HG02943 (cell line): ENCODE data around the gene RAI1.
A peak's percentile ranks its signal among the peaks of the same experiment; 100 is the strongest.

Experiments used
- ATAC-seq: cut with Tn5 transposase; IDR thresholded peaks from one replicate; pipeline ENCODE4 v1.9.1; 2021; ENCODE audit warnings: mild to moderate bottlenecking, low read depth, moderate library complexity; ENCODE audit not compliant: unreplicated experiment

The RAI1 gene

GRCh38 chr17:17822189-17822588 lies 140.9 kb downstream of the RAI1 start:
- ATAC-seq, result no peak

- ATAC-seq, result no peak
Measured at GRCh38 chr17:17822616-17823015, 141.4 kb downstream of the RAI1 start.

GRCh38 chr17:17823433-17824118 lies 142.3 kb downstream of the RAI1 start:
- peak; percentile 77 for ATAC-seq

GRCh38 chr17:17824119-17824782 lies 143.0 kb downstream of the RAI1 start:
- ATAC-seq, result no peak

- ATAC-seq, result no peak
Measured at GRCh38 chr17:17824783-17825614, 143.7 kb downstream of the RAI1 start.

GRCh38 chr17:17826342-17826713 lies 145.1 kb downstream of the RAI1 start:
- no peak for ATAC-seq

GRCh38 chr17:17826942-17827785 lies 145.9 kb downstream of the RAI1 start:
- no peak for ATAC-seq

- ATAC-seq, result no peak
Measured at GRCh38 chr17:17827826-17828621, 146.8 kb downstream of the RAI1 start.

- no peak for ATAC-seq
Measured at GRCh38 chr17:17830269-17830567, 149.0 kb downstream of the RAI1 start.

- ATAC-seq, result no peak
Measured at GRCh38 chr17:17830740-17831207, 149.5 kb downstream of the RAI1 start.

- no peak for ATAC-seq
Measured at GRCh38 chr17:17831208-17832031, 150.2 kb downstream of the RAI1 start.

- ATAC-seq, result no peak
Measured at GRCh38 chr17:17832032-17832363, 150.7 kb downstream of the RAI1 start.

GRCh38 chr17:17833658-17834357 lies 152.6 kb downstream of the RAI1 start:
- ATAC-seq, result no peak

- no peak for ATAC-seq
Measured at GRCh38 chr17:17834974-17835373, 153.7 kb downstream of the RAI1 start.

GRCh38 chr17:17835415-17836249 lies 154.4 kb downstream of the RAI1 start:
- no peak for ATAC-seq

- ATAC-seq, result peak; percentile 66
Measured at GRCh38 chr17:17836250-17836817, 155.1 kb downstream of the RAI1 start.

GRCh38 chr17:17836818-17837379 lies 155.6 kb downstream of the RAI1 start, which contains the start of gene SREBF1:
SREBF1 (minus strand) TSS chr17:17836986; CDS start chr17:17836817, 169 bp downstream.
- ATAC-seq, result peak; percentile 16
